HCT116 (cell line): Measurements from ENCODE around the gene RGS7. TPM values are rescaled to one million over a fixed set of nuclear protein-coding genes. Genes with fewer than 3 reads are reported as not detected.
"Not testable (repeated sequence)": the region's sequence is repeated elsewhere in the genome, so short reads cannot be mapped to it uniquely, and the experiment has no call there.

Experiments
- ATAC-seq: fragments of 200-7000 bp; cut with Tn5 transposase; 2 replicates; pipeline ENCODE4 v1.9.1; 2020; ENCODE audit warnings: mild to moderate bottlenecking, moderate library complexity
- BruUV-seq: library from RNA; stranded (reverse); fragments of 400-500 nt; replicated peaks from 2 replicates; lab custom pipeline; 2021; lab: Mats Ljungman, UMichigan
- CTCF ChIA-PET: fragments of 300-600 bp; sonication (Branson Sonifier 250); formaldehyde crosslinking; loops from one replicate; lab custom pipeline; 2021; ENCODE audit warnings: antibody characterized with exemption; lab: Charles Lee
- POLR2A ChIA-PET: fragments of 300-600, 350-600 bp; sonication (Branson Sonifier 250); formaldehyde crosslinking; loops from one replicate; lab custom pipeline; 2021; ENCODE audit warnings: antibody characterized with exemption; lab: Charles Lee
- RAD21 ChIA-PET, 2 experiments: fragments of 300-600 bp; sonication (Branson Sonifier 250); formaldehyde crosslinking; loops; one replicate each; lab custom pipeline; 2023; ENCODE audit warnings: low total read pairs in 2 of 2; ENCODE audit not compliant: uncharacterized antibody in 2 of 2, unreplicated experiment in 2 of 2, low non-redundant PET in 1 of 2; lab: Charles Lee
- DNase-seq: peaks from one replicate; pipeline ENCODE4 v3.0.0-alpha.2; 2010; ENCODE audit warnings: low read depth, low spot score
- H2AFZ ChIP-seq: fragments of 200-600 bp; shearing (Covaris generic), sonication (generic); 2 replicates; pipeline ENCODE4 v1.6.1; 2017; ENCODE audit warnings: low read depth, mixed run types, mixed read lengths, antibody characterized with exemption, low read length; ENCODE audit not compliant: poor library complexity, severe bottlenecking
- H3K27ac ChIP-seq: 2 replicates; pipeline ENCODE4 v1.5.1; 2012; ENCODE audit warnings: low read depth, low read length
- H3K27me3 ChIP-seq: fragments of 200-600 bp; sonication (generic); 2 replicates; pipeline ENCODE4 v1.6.1; 2016; ENCODE audit warnings: mixed run types, low read length, mixed read lengths; ENCODE audit not compliant: insufficient read depth
- H3K36me3 ChIP-seq, 2 experiments: fragments of 200-500 bp in 1 of 2; fragments of 200-600 bp in 1 of 2; sonication (Bioruptor generic) in 1 of 2; sonication (generic) in 1 of 2; 2 replicates each; pipeline versions ENCODE4 v1.5.1 to v1.6.1; 2014 to 2016; ENCODE audit warnings: low read length in 2 of 2, inconsistent platforms in 1 of 2, mixed read lengths in 1 of 2, mixed run types in 1 of 2; ENCODE audit not compliant: insufficient read depth in 2 of 2, control insufficient read depth in 1 of 2
- H3K4me1 ChIP-seq, 2 experiments: fragments of 200-600 bp in 1 of 2; sonication (generic) in 1 of 2; 2 replicates each; pipeline versions ENCODE4 v1.5.1 to v1.6.1; 2012 to 2017; ENCODE audit warnings: low read length in 2 of 2, inconsistent platforms in 1 of 2, mild to moderate bottlenecking in 1 of 2, mixed read lengths in 1 of 2, mixed run types in 1 of 2, moderate library complexity in 1 of 2; ENCODE audit not compliant: insufficient read depth in 2 of 2, control insufficient read depth in 1 of 2
- H3K4me2 ChIP-seq: fragments of 200-600 bp; sonication (generic); 2 replicates; pipeline ENCODE4 v1.6.1; 2017; ENCODE audit warnings: mixed run types, low read length, mixed read lengths
- H3K4me3 ChIP-seq, 2 experiments: fragments of 200-600 bp in 1 of 2; sonication (generic) in 1 of 2; replicated peaks in 1 of 2; 2 replicates each; pipeline ENCODE4 v1.5.1; 2011 to 2016; ENCODE audit warnings: low read length in 2 of 2, control low read depth in 1 of 2, low read depth in 1 of 2, mild to moderate bottlenecking in 1 of 2, mixed read lengths in 1 of 2, mixed run types in 1 of 2
- H3K79me2 ChIP-seq: fragments of 200-600 bp; sonication (generic); 2 replicates; pipeline ENCODE4 v1.6.1; 2017; ENCODE audit warnings: mild to moderate bottlenecking, mixed run types, low read length, moderate library complexity, mixed read lengths; ENCODE audit not compliant: insufficient read depth
- H3K9ac ChIP-seq: fragments of 200-600 bp; sonication (generic); 2 replicates; pipeline ENCODE4 v1.6.1; 2016; ENCODE audit warnings: low read length, mixed read lengths
- H3K9me2 ChIP-seq: fragments of 200-600 bp; sonication (generic), shearing (Covaris generic); 2 replicates; pipeline ENCODE4 v1.6.1; 2017; ENCODE audit warnings: mixed run types, mild to moderate bottlenecking, moderate library complexity; ENCODE audit not compliant: insufficient read depth
- H3K9me3 ChIP-seq, 2 experiments: fragments of 200-500 bp in 1 of 2; fragments of 200-600 bp in 1 of 2; sonication (Bioruptor generic) in 1 of 2; sonication (generic) in 1 of 2; 2 replicates each; pipeline ENCODE4 v1.6.1; 2014 to 2017; ENCODE audit warnings: low read length in 2 of 2, mixed read lengths in 2 of 2, inconsistent platforms in 1 of 2, low read depth in 1 of 2, mild to moderate bottlenecking in 1 of 2, mixed run types in 1 of 2, moderate library complexity in 1 of 2; ENCODE audit not compliant: control insufficient read depth in 1 of 2, insufficient read depth in 1 of 2
- H4K20me1 ChIP-seq: fragments of 200-600 bp; sonication (generic), shearing (Covaris generic); 2 replicates; pipeline ENCODE4 v1.6.1; 2017; ENCODE audit warnings: mixed run types, mild to moderate bottlenecking, moderate library complexity; ENCODE audit not compliant: insufficient read depth
- EZH2phosphoT487 ChIP-seq: fragments of 200-600 bp; IDR thresholded peaks from 2 replicates; pipeline ENCODE4 v1.6.1; 2018; ENCODE audit warnings: antibody characterized with exemption, borderline replicate concordance
- RAD21 ChIP-seq: IDR thresholded peaks from 2 replicates; pipeline ENCODE4 v1.6.1; 2012; ENCODE audit warnings: low read depth, mild to moderate bottlenecking
- intact Hi-C: fragments of 100-400 bp; cut with micrococcal nuclease; formaldehyde crosslinking; loops from 2 replicates; pipeline ENCODE4 v1.10.0; 2022
- total RNA-seq: library from RNA; stranded (reverse); gene quantifications from one replicate; pipeline ENCODE4 v1.2.1, GENCODE V29; 2021; ENCODE audit not compliant: unreplicated experiment
- TF ChIP-seq, protein P1 (sequence below): IDR thresholded peaks from 2 replicates; pipeline ENCODE4 v1.6.1; 2011; ENCODE audit warnings: mild to moderate bottlenecking, low read length, moderate library complexity; ENCODE audit not compliant: insufficient replicate concordance; ENCODE audit errors: extremely low read depth
- TF ChIP-seq, protein P2 (sequence below): IDR thresholded peaks from 2 replicates; pipeline ENCODE4 v1.6.1; 2012; ENCODE audit warnings: low read depth

Gene RGS7
- total RNA-seq, 1 experiment from 2014 or later: not detected

DNA sequence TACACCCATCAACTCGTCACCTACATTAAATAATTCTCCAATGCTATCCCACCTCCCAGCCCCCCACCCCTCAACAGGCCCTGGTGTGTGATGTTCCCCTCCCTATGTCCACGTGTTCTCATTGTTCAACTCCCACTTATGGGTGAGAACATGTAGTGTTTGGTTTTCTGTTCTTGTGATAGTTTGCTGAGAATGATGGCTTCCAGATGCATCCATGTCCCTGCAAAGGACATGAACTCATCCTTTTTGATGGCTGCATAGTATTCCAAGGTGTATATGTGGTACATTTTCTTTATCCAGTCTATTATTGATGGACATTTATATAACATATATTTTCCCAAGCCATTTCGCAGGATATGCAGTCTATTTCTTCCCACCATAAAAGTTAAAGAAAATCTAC is 132.8 kb downstream of the RGS7 start:
- H3K27ac ChIP-seq, H4K20me1 ChIP-seq, ATAC-seq, H3K4me3 ChIP-seq, DNase-seq, H3K9me3 ChIP-seq, intact Hi-C loops, H3K36me3 ChIP-seq, H2AFZ ChIP-seq, H3K4me2 ChIP-seq, H3K4me1 ChIP-seq, POLR2A ChIA-PET, H3K79me2 ChIP-seq, H3K27me3 ChIP-seq, BruUV-seq, RAD21 ChIA-PET, H3K9ac ChIP-seq, H3K9me2 ChIP-seq, CTCF ChIA-PET: not testable (repeated sequence)

DNA sequence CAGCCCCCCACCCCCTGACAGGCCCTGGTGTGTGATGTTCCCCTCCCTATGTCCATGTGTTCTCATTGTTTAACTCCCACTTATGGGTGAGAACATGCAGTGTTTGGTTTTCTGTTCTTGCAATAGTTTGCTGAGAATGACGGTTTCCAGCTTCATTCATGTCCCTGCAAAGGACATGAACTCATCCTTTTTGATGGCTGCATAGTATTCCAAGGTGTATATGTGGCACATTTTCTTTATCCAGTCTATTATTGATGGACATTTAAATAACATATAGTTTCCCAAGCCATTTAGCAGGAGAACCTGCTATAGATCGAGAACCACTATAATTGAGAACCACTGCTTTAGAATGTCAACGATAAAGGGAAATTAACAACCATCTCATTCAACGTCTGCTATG is 134.2 kb downstream of the RGS7 start:
- H3K4me2 ChIP-seq, H3K27ac ChIP-seq, BruUV-seq, intact Hi-C loops, H4K20me1 ChIP-seq, H3K79me2 ChIP-seq, H3K4me3 ChIP-seq, POLR2A ChIA-PET, H3K27me3 ChIP-seq, H3K36me3 ChIP-seq, H3K4me1 ChIP-seq, DNase-seq, H2AFZ ChIP-seq, RAD21 ChIA-PET, H3K9me3 ChIP-seq, ATAC-seq, H3K9me2 ChIP-seq, CTCF ChIA-PET, H3K9ac ChIP-seq: not testable (repeated sequence)

DNA sequence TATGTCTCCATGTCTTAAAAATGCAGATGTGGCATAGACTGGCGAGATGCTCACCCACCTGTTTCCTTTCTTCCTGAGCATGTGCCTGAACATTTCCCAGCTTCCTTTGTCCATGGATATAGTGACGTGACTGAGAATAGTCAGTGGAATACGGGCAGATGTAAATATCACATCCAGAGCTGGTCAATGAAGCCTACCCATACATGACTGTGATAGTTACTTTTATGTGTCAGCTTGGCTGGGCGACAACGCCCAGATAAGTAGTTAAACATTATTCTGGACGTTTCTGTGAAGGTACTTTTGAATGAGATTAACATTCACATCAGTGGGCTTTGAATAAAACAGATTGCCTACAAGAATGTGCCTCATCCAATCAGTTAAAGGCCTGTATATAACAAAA is 135.7 kb downstream of the RGS7 start:
- Histone ChIP-seq H2AFZ (no peak overlapping the region), H3K79me2 (no peaks in the 10 kb centered on the region), H3K27ac (no peak overlapping the region), H4K20me1 (no peaks in the 10 kb centered on the region), H3K9me2 (no peaks in the 10 kb centered on the region), H3K9me3 (peaks cover 3 to 9% of the 10 kb centered on the region in 2 experiments; a peak in 2 of 4 replicates), H3K4me2 (no peak overlapping the region), H3K36me3 (no peaks in the 10 kb centered on the region), H3K4me3 (no peak overlapping the region), H3K9ac (no peak overlapping the region), H3K27me3 (no peaks in the 10 kb centered on the region), H3K4me1 (no peaks in the 10 kb centered on the region)
- ChIA-PET RAD21 (no interaction called here), CTCF (no interaction called here), POLR2A (no interaction called here)
- no TSS peak for BruUV-seq
- TF ChIP-seq RAD21 (no peak), EZH2phosphoT487 (no peak)
- TF ChIP-seq, protein P1, sequence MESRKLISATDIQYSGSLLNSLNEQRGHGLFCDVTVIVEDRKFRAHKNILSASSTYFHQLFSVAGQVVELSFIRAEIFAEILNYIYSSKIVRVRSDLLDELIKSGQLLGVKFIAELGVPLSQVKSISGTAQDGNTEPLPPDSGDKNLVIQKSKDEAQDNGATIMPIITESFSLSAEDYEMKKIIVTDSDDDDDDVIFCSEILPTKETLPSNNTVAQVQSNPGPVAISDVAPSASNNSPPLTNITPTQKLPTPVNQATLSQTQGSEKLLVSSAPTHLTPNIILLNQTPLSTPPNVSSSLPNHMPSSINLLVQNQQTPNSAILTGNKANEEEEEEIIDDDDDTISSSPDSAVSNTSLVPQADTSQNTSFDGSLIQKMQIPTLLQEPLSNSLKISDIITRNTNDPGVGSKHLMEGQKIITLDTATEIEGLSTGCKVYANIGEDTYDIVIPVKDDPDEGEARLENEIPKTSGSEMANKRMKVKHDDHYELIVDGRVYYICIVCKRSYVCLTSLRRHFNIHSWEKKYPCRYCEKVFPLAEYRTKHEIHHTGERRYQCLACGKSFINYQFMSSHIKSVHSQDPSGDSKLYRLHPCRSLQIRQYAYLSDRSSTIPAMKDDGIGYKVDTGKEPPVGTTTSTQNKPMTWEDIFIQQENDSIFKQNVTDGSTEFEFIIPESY: no peak
- TF ChIP-seq, protein P2, sequence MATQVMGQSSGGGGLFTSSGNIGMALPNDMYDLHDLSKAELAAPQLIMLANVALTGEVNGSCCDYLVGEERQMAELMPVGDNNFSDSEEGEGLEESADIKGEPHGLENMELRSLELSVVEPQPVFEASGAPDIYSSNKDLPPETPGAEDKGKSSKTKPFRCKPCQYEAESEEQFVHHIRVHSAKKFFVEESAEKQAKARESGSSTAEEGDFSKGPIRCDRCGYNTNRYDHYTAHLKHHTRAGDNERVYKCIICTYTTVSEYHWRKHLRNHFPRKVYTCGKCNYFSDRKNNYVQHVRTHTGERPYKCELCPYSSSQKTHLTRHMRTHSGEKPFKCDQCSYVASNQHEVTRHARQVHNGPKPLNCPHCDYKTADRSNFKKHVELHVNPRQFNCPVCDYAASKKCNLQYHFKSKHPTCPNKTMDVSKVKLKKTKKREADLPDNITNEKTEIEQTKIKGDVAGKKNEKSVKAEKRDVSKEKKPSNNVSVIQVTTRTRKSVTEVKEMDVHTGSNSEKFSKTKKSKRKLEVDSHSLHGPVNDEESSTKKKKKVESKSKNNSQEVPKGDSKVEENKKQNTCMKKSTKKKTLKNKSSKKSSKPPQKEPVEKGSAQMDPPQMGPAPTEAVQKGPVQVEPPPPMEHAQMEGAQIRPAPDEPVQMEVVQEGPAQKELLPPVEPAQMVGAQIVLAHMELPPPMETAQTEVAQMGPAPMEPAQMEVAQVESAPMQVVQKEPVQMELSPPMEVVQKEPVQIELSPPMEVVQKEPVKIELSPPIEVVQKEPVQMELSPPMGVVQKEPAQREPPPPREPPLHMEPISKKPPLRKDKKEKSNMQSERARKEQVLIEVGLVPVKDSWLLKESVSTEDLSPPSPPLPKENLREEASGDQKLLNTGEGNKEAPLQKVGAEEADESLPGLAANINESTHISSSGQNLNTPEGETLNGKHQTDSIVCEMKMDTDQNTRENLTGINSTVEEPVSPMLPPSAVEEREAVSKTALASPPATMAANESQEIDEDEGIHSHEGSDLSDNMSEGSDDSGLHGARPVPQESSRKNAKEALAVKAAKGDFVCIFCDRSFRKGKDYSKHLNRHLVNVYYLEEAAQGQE: no peak
- intact Hi-C loops: no loop called here
- DNase-seq (no peak), ATAC-seq (no peak)
